Activated B cell treated with CpG ODN at 0.5 μM for 24 hours (primary cell): ENCODE data around the gene DBNL. TPM values are rescaled to one million over a fixed set of nuclear protein-coding genes. Genes with fewer than 3 reads are reported as not detected.

Experiments used
- ATAC-seq: fragments of 200-7000 bp; cut with Tn5 transposase; one replicate; pipeline ENCODE4 v1.10.0; 2021; ENCODE audit warnings: low read depth, mild to moderate bottlenecking, moderate library complexity
- CTCF ChIA-PET: fragments of 350-600 bp; sonication (Branson Sonifier 250); formaldehyde crosslinking; loops from one replicate; lab custom pipeline; 2021; ENCODE audit warnings: antibody characterized with exemption; lab: Charles Lee
- POLR2A ChIA-PET: fragments of 350-600 bp; sonication (Branson Sonifier 250); formaldehyde crosslinking; loops from one replicate; lab custom pipeline; 2021; ENCODE audit warnings: antibody characterized with exemption; lab: Charles Lee
- DNase-seq: peaks from one replicate; pipeline ENCODE4 v3.0.0; 2022
- H3K27ac Mint-ChIP-seq: one replicate; pipeline ENCODE4 v1.8.0; 2020; ENCODE audit warnings: mixed read lengths
- H3K27me3 Mint-ChIP-seq: one replicate; pipeline ENCODE4 v1.8.0; 2021; ENCODE audit warnings: mixed read lengths
- H3K36me3 Mint-ChIP-seq: one replicate; pipeline ENCODE4 v1.8.0; 2021; ENCODE audit warnings: low read depth, mixed read lengths
- H3K4me1 Mint-ChIP-seq: one replicate; pipeline ENCODE4 v1.8.0; 2021; ENCODE audit warnings: mixed read lengths
- H3K4me3 Mint-ChIP-seq: one replicate; pipeline ENCODE4 v1.8.0; 2020; ENCODE audit warnings: mild to moderate bottlenecking, mixed read lengths
- H3K9me3 Mint-ChIP-seq: one replicate; pipeline ENCODE4 v1.8.0; 2020; ENCODE audit warnings: mixed read lengths
- intact Hi-C: fragments of 100-400 bp; cut with micrococcal nuclease; formaldehyde crosslinking; loops from one replicate; pipeline ENCODE4 v1.15.1; 2024
- total RNA-seq: library from RNA; stranded (reverse); gene quantifications from 2 replicates; pipeline ENCODE4 v1.2.3, GENCODE V29; 2022
- TF ChIP-seq, protein P1 (sequence below): fragments of 200-600 bp; IDR thresholded peaks from one replicate; pipeline ENCODE4 v1.8.0; 2022; ENCODE audit warnings: antibody characterized with exemption, mild to moderate bottlenecking

Gene DBNL
- total RNA-seq, 1 donor from 2014 or later, result 210 TPM

DNA sequence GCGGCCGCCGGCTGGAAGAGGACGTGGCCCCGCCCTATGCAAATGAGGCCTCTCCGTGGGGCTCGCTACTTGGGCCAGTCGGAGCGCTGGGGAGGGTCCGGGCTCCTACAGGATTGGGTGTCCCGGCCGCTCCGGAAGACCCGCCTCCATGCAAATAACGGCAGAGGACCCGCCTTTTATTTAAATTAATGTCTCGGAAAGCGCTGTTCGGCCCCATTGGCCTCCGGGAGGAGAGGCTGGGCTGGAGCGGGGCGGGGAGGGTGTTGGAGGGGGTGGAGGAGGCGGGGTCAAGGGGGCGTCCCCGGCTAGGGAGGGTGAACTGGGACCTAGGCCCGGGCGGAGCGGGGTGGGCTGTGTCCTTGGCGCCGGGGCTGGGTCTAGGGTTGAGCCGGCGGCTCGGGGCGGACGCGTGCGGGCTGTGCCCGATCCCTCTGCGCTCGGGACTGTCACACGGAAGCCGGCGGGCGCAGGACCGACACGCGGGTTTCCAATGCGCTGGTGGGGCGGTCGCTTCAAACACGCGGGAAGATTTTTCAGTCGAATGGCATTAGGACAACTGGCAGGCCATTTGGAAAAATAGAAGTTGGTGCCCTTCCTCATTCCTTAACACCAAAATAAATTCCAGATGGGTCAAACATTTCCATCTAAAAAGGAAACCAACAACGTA is 38.2 kb downstream of the DBNL start:
- H3K9me3 Mint-ChIP-seq, result no peaks in the 10 kb centered on the region
- H3K27me3 Mint-ChIP-seq, result no peaks in the 10 kb centered on the region
- H3K27ac Mint-ChIP-seq, result peak overlapping the region; percentile 80
- peak; percentile 90 for ATAC-seq
- CTCF ChIA-PET, result interaction anchor here (2.0 kb wide), 1 partner anchor 8 kb away, joined by 5 read pairs; no protein-coding TSS in a partner anchor
- H3K4me3 Mint-ChIP-seq, result peak overlapping the region; percentile 83
- TF ChIP-seq, protein P1, sequence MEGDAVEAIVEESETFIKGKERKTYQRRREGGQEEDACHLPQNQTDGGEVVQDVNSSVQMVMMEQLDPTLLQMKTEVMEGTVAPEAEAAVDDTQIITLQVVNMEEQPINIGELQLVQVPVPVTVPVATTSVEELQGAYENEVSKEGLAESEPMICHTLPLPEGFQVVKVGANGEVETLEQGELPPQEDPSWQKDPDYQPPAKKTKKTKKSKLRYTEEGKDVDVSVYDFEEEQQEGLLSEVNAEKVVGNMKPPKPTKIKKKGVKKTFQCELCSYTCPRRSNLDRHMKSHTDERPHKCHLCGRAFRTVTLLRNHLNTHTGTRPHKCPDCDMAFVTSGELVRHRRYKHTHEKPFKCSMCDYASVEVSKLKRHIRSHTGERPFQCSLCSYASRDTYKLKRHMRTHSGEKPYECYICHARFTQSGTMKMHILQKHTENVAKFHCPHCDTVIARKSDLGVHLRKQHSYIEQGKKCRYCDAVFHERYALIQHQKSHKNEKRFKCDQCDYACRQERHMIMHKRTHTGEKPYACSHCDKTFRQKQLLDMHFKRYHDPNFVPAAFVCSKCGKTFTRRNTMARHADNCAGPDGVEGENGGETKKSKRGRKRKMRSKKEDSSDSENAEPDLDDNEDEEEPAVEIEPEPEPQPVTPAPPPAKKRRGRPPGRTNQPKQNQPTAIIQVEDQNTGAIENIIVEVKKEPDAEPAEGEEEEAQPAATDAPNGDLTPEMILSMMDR, result no peak
- peaks cover 47% of the 10 kb centered on the region for H3K4me1 Mint-ChIP-seq
- peaks cover 31% of the 10 kb centered on the region for H3K36me3 Mint-ChIP-seq
- intact Hi-C loops, result loop anchor here (1.0 kb wide), 11 partner anchors 8 to 408 kb away; partner anchors contain the start of genes NUDCD3, POLD2, UBE2D4 and YKT6
- DNase-seq, result peak; percentile 93
- POLR2A ChIA-PET, result interaction anchor here (2.9 to 3.5 kb wide), 2 partner anchors 8 to 37 kb away, joined by 7 to 52 read pairs; partner anchors contain the start of gene DBNL

DNA sequence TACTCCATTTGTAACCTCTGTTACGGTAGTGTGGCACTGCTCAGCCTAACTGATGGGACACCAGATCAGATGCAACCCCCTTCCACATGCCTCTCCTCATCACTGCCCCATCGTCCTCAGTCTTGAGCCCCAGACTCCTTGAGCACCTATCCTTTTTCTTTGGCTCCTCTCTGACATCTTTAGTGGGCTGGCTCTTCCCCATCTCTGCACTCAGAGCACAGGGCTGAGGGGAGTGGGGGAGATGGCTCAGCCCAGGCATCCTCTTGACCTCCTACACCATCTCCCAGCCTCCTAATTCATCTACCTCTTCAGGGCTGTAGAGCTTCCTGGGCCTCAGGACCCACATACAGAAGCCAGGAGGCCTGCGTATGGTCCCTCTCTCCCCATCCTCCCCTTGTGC is 39.3 kb downstream of the DBNL start:
- H3K27ac Mint-ChIP-seq, result peak overlapping the region; percentile 37
- H3K36me3 Mint-ChIP-seq, result peaks cover 20% of the 10 kb centered on the region
- CTCF ChIA-PET, result interaction anchor here (2.0 kb wide), 1 partner anchor 9 kb away, joined by 5 read pairs; no protein-coding TSS in a partner anchor
- ATAC-seq (no peak), DNase-seq (no peak)
- H3K9me3 Mint-ChIP-seq, result no peaks in the 10 kb centered on the region
- no peaks in the 10 kb centered on the region for H3K27me3 Mint-ChIP-seq
- TF ChIP-seq, protein P1, result no peak
- intact Hi-C loops, result no loop called here
- POLR2A ChIA-PET, result interaction anchor here (2.9 kb wide), 1 partner anchor 9 kb away, joined by 7 read pairs; no protein-coding TSS in a partner anchor
- peak overlapping the region; percentile 59 for H3K4me3 Mint-ChIP-seq
- H3K4me1 Mint-ChIP-seq, result peaks cover 36% of the 10 kb centered on the region

DNA sequence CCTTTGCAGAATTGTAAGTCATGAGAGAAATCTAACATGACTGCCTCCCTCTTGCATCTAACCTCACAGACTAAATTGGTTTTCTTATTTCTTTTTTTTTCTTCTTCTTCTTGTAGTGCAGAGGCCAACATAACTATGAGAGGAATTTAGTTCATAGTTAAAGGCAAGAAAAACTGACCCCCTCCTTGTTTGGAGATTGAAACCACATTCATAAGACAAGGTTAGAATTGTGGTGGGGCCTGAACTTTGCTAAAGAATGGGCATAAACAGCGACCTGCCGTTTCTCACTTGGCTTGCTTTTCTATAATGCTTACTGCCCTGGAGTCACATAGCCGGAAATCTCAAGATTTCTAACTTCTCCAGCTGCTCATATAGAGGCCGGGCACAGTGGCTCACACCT is 40.2 kb downstream of the DBNL start:
- H3K27me3 Mint-ChIP-seq, result no peaks in the 10 kb centered on the region
- ChIA-PET CTCF (interaction anchor here (2.0 kb wide), 1 partner anchor 10 kb away, joined by 5 read pairs; no protein-coding TSS in a partner anchor), POLR2A (interaction anchor here (0.7 to 2.9 kb wide), 2 partner anchors 10 to 895 kb away, joined by 5 to 7 read pairs; no protein-coding TSS in a partner anchor)
- DNase-seq, result no peak
- no peak overlapping the region for H3K27ac Mint-ChIP-seq
- H3K36me3 Mint-ChIP-seq, result peaks cover 16% of the 10 kb centered on the region
- H3K4me1 Mint-ChIP-seq, result peaks cover 28% of the 10 kb centered on the region
- no peak overlapping the region for H3K4me3 Mint-ChIP-seq
- no peaks in the 10 kb centered on the region for H3K9me3 Mint-ChIP-seq
- no peak for ATAC-seq
- TF ChIP-seq, protein P1, result no peak
- intact Hi-C loops, result no loop called here

GRCh38 chr7:44085546-44085945 is 41.0 kb downstream of the DBNL start:
- no peak for ATAC-seq
- intact Hi-C loops, result no loop called here
- Mint-ChIP-seq H3K36me3 (peaks cover 7% of the 10 kb centered on the region), H3K4me1 (peaks cover 19% of the 10 kb centered on the region), H3K4me3 (no peak overlapping the region), H3K9me3 (no peaks in the 10 kb centered on the region), H3K27me3 (no peaks in the 10 kb centered on the region), H3K27ac (no peak overlapping the region)
- POLR2A ChIA-PET, result interaction anchor here (2.9 kb wide), 1 partner anchor 11 kb away, joined by 7 read pairs; no protein-coding TSS in a partner anchor
- TF ChIP-seq, protein P1, result no peak
- no peak for DNase-seq
- CTCF ChIA-PET, result no interaction called here

DNA sequence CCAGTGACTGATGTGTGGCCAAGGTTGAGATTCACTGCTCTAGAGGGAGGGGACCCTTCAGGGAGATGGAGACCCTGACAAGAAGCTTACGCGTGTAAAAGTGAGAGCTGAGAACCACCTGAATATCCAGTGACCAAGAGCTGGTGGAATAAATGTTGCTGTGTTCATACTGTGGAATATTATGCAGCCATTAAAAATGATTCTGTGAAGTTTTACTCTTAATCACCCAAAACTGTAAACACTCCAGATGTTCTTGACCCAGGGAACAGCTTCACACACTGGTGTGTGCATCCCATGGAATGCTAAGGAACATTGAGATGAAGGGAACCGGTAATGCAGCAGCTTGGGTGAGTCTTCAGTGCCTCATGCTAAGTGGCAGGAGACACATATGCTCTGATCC is 42.1 kb downstream of the DBNL start:
- no peaks in the 10 kb centered on the region for H3K27me3 Mint-ChIP-seq
- DNase-seq (no peak), ATAC-seq (no peak)
- H3K36me3 Mint-ChIP-seq, result no peaks in the 10 kb centered on the region
- ChIA-PET POLR2A (interaction anchor here (1.0 kb wide), 1 partner anchor 11 kb away, joined by 4 read pairs; no protein-coding TSS in a partner anchor), CTCF (no interaction called here)
- TF ChIP-seq, protein P1, result no peak
- no peak overlapping the region for H3K27ac Mint-ChIP-seq
- H3K4me3 Mint-ChIP-seq, result no peak overlapping the region
- no peaks in the 10 kb centered on the region for H3K9me3 Mint-ChIP-seq
- intact Hi-C loops, result no loop called here
- H3K4me1 Mint-ChIP-seq, result peaks cover 8% of the 10 kb centered on the region
